NK-92 (cell line): Measurements from ENCODE around the gene AVPR2.

Experiments
- DNase-seq: peaks from one replicate; lab custom pipeline; 2025; ENCODE audit not compliant: unreplicated experiment; lab: John Stamatoyannopoulos, UW

AVPR2 gene

GRCh38 chrX:153911798-153912197 is 7.3 kb downstream of the AVPR2 start:
- DNase-seq, result no peak

- DNase-seq, result no peak
Measured at GRCh38 chrX:153913211-153913610, 8.7 kb downstream of the AVPR2 start.

- DNase-seq, result no peak
Measured at GRCh38 chrX:153913701-153914100, 9.2 kb downstream of the AVPR2 start.

GRCh38 chrX:153917869-153918268 is 13.4 kb downstream of the AVPR2 start:
- DNase-seq, result no peak

- no peak for DNase-seq
Measured at GRCh38 chrX:153919281-153919680, 14.8 kb downstream of the AVPR2 start.

- no peak for DNase-seq
Measured at GRCh38 chrX:153920546-153920945, 16.1 kb downstream of the AVPR2 start.

GRCh38 chrX:153921070-153921469 is 16.6 kb downstream of the AVPR2 start:
- DNase-seq, result no peak

- no peak for DNase-seq
Measured at GRCh38 chrX:153921511-153922446, 17.3 kb downstream of the AVPR2 start.

GRCh38 chrX:153922932-153923857 is 18.7 kb downstream of the AVPR2 start:
- DNase-seq, result no peak

GRCh38 chrX:153924149-153924861 is 19.8 kb downstream of the AVPR2 start:
- DNase-seq, result no peak

- no peak for DNase-seq
Measured at GRCh38 chrX:153925387-153925738, 20.9 kb downstream of the AVPR2 start.

GRCh38 chrX:153925739-153926551 is 21.5 kb downstream of the AVPR2 start, which contains the start of gene ARHGAP4:
Gene ARHGAP4 (minus strand): TSS chrX:153926264. CDS start chrX:153926202, 62 bp downstream.
- DNase-seq, result no peak

GRCh38 chrX:153926552-153926857 is 22.0 kb downstream of the AVPR2 start:
- DNase-seq, result no peak

GRCh38 chrX:153926858-153927671 is 22.6 kb downstream of the AVPR2 start:
- no peak for DNase-seq

GRCh38 chrX:153927672-153927921 is 23.1 kb downstream of the AVPR2 start:
- DNase-seq, result no peak

- DNase-seq, result peak; percentile 38
Measured at GRCh38 chrX:153927922-153928760, 23.7 kb downstream of the AVPR2 start.

- no peak for DNase-seq
Measured at GRCh38 chrX:153928846-153929245, 24.4 kb downstream of the AVPR2 start.

- no peak for DNase-seq
Measured at GRCh38 chrX:153929576-153929975, 25.1 kb downstream of the AVPR2 start.
